ENCODE data around the gene ZNF483.
"Not testable (repeated sequence)": the region's sequence is repeated elsewhere in the genome, so short reads cannot be mapped to it uniquely, and the experiment has no call there.

The ZNF483 gene

GRCh38 chr9:111525056-111525977 lies at the start of gene ZNF483:
TSS of gene ZNF483 (plus strand) at chr9:111525179. CDS start at chr9:111527396, 2,217 bp downstream.
- H3K36me3 ChIP-seq (ENCODE audit: insufficient read depth, low read length), result peaks cover 14% of the 10 kb centered on the region
- H3K9ac ChIP-seq (ENCODE audit: low read depth, low read length), result peak within 1 kb of the TSS; percentile 81
- H3K9me3 ChIP-seq (ENCODE audit: control insufficient read depth, insufficient read depth, low read length), result no peaks in the 10 kb centered on the region
- peaks cover 38% of the 10 kb centered on the region for H3K4me1 ChIP-seq (ENCODE audit: insufficient read depth, low read length)

- no peaks in the 10 kb centered on the region for H3K9me3 ChIP-seq (ENCODE audit: control insufficient read depth, insufficient read depth, low read length)
- H3K9ac ChIP-seq (ENCODE audit: low read depth, low read length), result no peak overlapping the region
- H3K36me3 ChIP-seq (ENCODE audit: insufficient read depth, low read length), result no peaks in the 10 kb centered on the region
- H3K4me1 ChIP-seq (ENCODE audit: insufficient read depth, low read length), result peaks cover 20% of the 10 kb centered on the region
Measured at GRCh38 chr9:111475195-111475594, 49.8 kb upstream of the ZNF483 start.

GRCh38 chr9:111477677-111478076 lies 47.3 kb upstream of the ZNF483 start:
- Histone ChIP-seq H3K4me1 (ENCODE audit: insufficient read depth, low read length) (peaks cover 13% of the 10 kb centered on the region), H3K9ac (ENCODE audit: low read depth, low read length) (no peak overlapping the region)

GRCh38 chr9:111481885-111482636 lies 42.9 kb upstream of the ZNF483 start:
- Histone ChIP-seq H3K9me3 (ENCODE audit: control insufficient read depth, insufficient read depth, low read length) (no peaks in the 10 kb centered on the region), H3K36me3 (ENCODE audit: insufficient read depth, low read length) (no peaks in the 10 kb centered on the region), H3K9ac (ENCODE audit: low read depth, low read length) (peak overlapping the region; percentile 77), H3K4me1 (ENCODE audit: insufficient read depth, low read length) (no peaks in the 10 kb centered on the region)

More at GRCh38 chr9:111477677-111478076, 47.3 kb upstream of the ZNF483 start:
- no peaks in the 10 kb centered on the region for H3K9me3 ChIP-seq (ENCODE audit: control insufficient read depth, insufficient read depth, low read length)
- H3K36me3 ChIP-seq (ENCODE audit: insufficient read depth, low read length), result no peaks in the 10 kb centered on the region

- peak overlapping the region; percentile 77 for H3K9ac ChIP-seq (ENCODE audit: low read depth, low read length)
- no peaks in the 10 kb centered on the region for H3K4me1 ChIP-seq (ENCODE audit: insufficient read depth, low read length)
- no peaks in the 10 kb centered on the region for H3K36me3 ChIP-seq (ENCODE audit: insufficient read depth, low read length)
- H3K9me3 ChIP-seq (ENCODE audit: control insufficient read depth, insufficient read depth, low read length), result no peaks in the 10 kb centered on the region
Measured at GRCh38 chr9:111482694-111483438, 42.1 kb upstream of the ZNF483 start.

GRCh38 chr9:111483439-111483857 lies 41.5 kb upstream of the ZNF483 start:
- no peaks in the 10 kb centered on the region for H3K36me3 ChIP-seq (ENCODE audit: insufficient read depth, low read length)
- no peaks in the 10 kb centered on the region for H3K9me3 ChIP-seq (ENCODE audit: control insufficient read depth, insufficient read depth, low read length)
- peak overlapping the region; percentile 77 for H3K9ac ChIP-seq (ENCODE audit: low read depth, low read length)
- no peaks in the 10 kb centered on the region for H3K4me1 ChIP-seq (ENCODE audit: insufficient read depth, low read length)

GRCh38 chr9:111483858-111484571 lies 41.0 kb upstream of the ZNF483 start, which contains the start of gene ECPAS:
TSS of gene ECPAS (minus strand) at chr9:111484383. CDS start at chr9:111472918, 11,465 bp downstream.
- H3K9ac ChIP-seq (ENCODE audit: low read depth, low read length), result peak within 1 kb of the TSS; percentile 77
- no peaks in the 10 kb centered on the region for H3K9me3 ChIP-seq (ENCODE audit: control insufficient read depth, insufficient read depth, low read length)
- no peaks in the 10 kb centered on the region for H3K4me1 ChIP-seq (ENCODE audit: insufficient read depth, low read length)
- no peaks in the 10 kb centered on the region for H3K36me3 ChIP-seq (ENCODE audit: insufficient read depth, low read length)

GRCh38 chr9:111484572-111484894 lies 40.4 kb upstream of the ZNF483 start:
- Histone ChIP-seq H3K9ac (ENCODE audit: low read depth, low read length) (peak overlapping the region; percentile 77), H3K9me3 (ENCODE audit: control insufficient read depth, insufficient read depth, low read length) (no peaks in the 10 kb centered on the region), H3K4me1 (ENCODE audit: insufficient read depth, low read length) (no peaks in the 10 kb centered on the region), H3K36me3 (ENCODE audit: insufficient read depth, low read length) (no peaks in the 10 kb centered on the region)

GRCh38 chr9:111497196-111497595 lies 27.8 kb upstream of the ZNF483 start:
- not testable (repeated sequence) for H3K9ac ChIP-seq (ENCODE audit: low read depth, low read length); H3K4me1 ChIP-seq (ENCODE audit: insufficient read depth, low read length); H3K9me3 ChIP-seq (ENCODE audit: control insufficient read depth, insufficient read depth, low read length); H3K36me3 ChIP-seq (ENCODE audit: insufficient read depth, low read length)

GRCh38 chr9:111501005-111501562 lies 23.9 kb upstream of the ZNF483 start:
- no peaks in the 10 kb centered on the region for H3K9me3 ChIP-seq (ENCODE audit: control insufficient read depth, insufficient read depth, low read length)
- no peaks in the 10 kb centered on the region for H3K36me3 ChIP-seq (ENCODE audit: insufficient read depth, low read length)
- H3K9ac ChIP-seq (ENCODE audit: low read depth, low read length), result no peak overlapping the region
- H3K4me1 ChIP-seq (ENCODE audit: insufficient read depth, low read length), result peaks cover 8% of the 10 kb centered on the region; the same call in 1 of the 2 replicates

GRCh38 chr9:111501648-111502047 lies 23.3 kb upstream of the ZNF483 start:
- Histone ChIP-seq H3K4me1 (ENCODE audit: insufficient read depth, low read length) (peaks cover 8% of the 10 kb centered on the region; the same call in 1 of the 2 replicates), H3K36me3 (ENCODE audit: insufficient read depth, low read length) (no peaks in the 10 kb centered on the region), H3K9me3 (ENCODE audit: control insufficient read depth, insufficient read depth, low read length) (no peaks in the 10 kb centered on the region), H3K9ac (ENCODE audit: low read depth, low read length) (no peak overlapping the region)

- peaks cover 8% of the 10 kb centered on the region; the same call in 1 of the 2 replicates for H3K4me1 ChIP-seq (ENCODE audit: insufficient read depth, low read length)
- H3K36me3 ChIP-seq (ENCODE audit: insufficient read depth, low read length), result no peaks in the 10 kb centered on the region
- H3K9ac ChIP-seq (ENCODE audit: low read depth, low read length), result no peak overlapping the region
- H3K9me3 ChIP-seq (ENCODE audit: control insufficient read depth, insufficient read depth, low read length), result no peaks in the 10 kb centered on the region
Measured at GRCh38 chr9:111502506-111502905, 22.5 kb upstream of the ZNF483 start.

- H3K4me1 ChIP-seq (ENCODE audit: insufficient read depth, low read length); H3K9me3 ChIP-seq (ENCODE audit: control insufficient read depth, insufficient read depth, low read length); H3K36me3 ChIP-seq (ENCODE audit: insufficient read depth, low read length); H3K9ac ChIP-seq (ENCODE audit: low read depth, low read length): not testable (repeated sequence)
Measured at GRCh38 chr9:111511581-111511980, 13.4 kb upstream of the ZNF483 start.

Measured in ES-I3 (cell line).